ENCODE data around the gene EPHB1. TPM values are rescaled to one million over a fixed set of nuclear protein-coding genes. Genes with fewer than 3 reads are reported as not detected.

EPHB1 gene
- total and polyA plus RNA-seq, 9 donors, result 3.5 to 53.4 (median 34.4) TPM

- no peaks in the 10 kb centered on the region for H3K4me1 ChIP-seq (ENCODE audit: control insufficient read depth, insufficient read depth, low read length)
- no peak for DNase-seq
- 90% methylated on average over 2 of the region's 2 CpGs for WGBS (ENCODE audit: insufficient coverage)
- H3K27me3 ChIP-seq (ENCODE audit: control insufficient read depth, insufficient read depth, low read length), result no peaks in the 10 kb centered on the region
- H3K36me3 ChIP-seq (ENCODE audit: control insufficient read depth, insufficient read depth, low read length), result no peaks in the 10 kb centered on the region
- no peaks in the 10 kb centered on the region for H3K9me3 ChIP-seq (replicated peaks; ENCODE audit: control insufficient read depth, low read depth, low read length)
- H3K4me3 ChIP-seq (ENCODE audit: low read length), result no peak overlapping the region
- no peak overlapping the region for H3K27ac ChIP-seq (ENCODE audit: low read length)
Observed at GRCh38 chr3:135154186-135154585, 359.1 kb downstream of the EPHB1 start.

- no peak overlapping the region for H3K4me3 ChIP-seq (ENCODE audit: low read length)
- no peaks in the 10 kb centered on the region for H3K27me3 ChIP-seq (ENCODE audit: control insufficient read depth, insufficient read depth, low read length)
- no peak for DNase-seq
- no peak overlapping the region for H3K27ac ChIP-seq (ENCODE audit: low read length)
- H3K9me3 ChIP-seq (replicated peaks; ENCODE audit: control insufficient read depth, low read depth, low read length), result no peaks in the 10 kb centered on the region
- WGBS (ENCODE audit: insufficient coverage), result 80% methylated on average over 1 of the region's 4 CpGs
- H3K4me1 ChIP-seq (ENCODE audit: control insufficient read depth, insufficient read depth, low read length), result no peaks in the 10 kb centered on the region
- no peaks in the 10 kb centered on the region for H3K36me3 ChIP-seq (ENCODE audit: control insufficient read depth, insufficient read depth, low read length)
Observed at GRCh38 chr3:135155228-135155627, 360.2 kb downstream of the EPHB1 start.

- 84% methylated on average over 5 of the region's 5 CpGs for WGBS (ENCODE audit: insufficient coverage)
Observed at GRCh38 chr3:135155791-135156190, 360.7 kb downstream of the EPHB1 start.

GRCh38 chr3:135157045-135157740 lies 362.1 kb downstream of the EPHB1 start:
- no peak overlapping the region for H3K4me3 ChIP-seq (ENCODE audit: low read length)
- no CpG with 5 or more reads among the region's 6 CpGs for WGBS (ENCODE audit: insufficient coverage)
- no peaks in the 10 kb centered on the region for H3K9me3 ChIP-seq (replicated peaks; ENCODE audit: control insufficient read depth, low read depth, low read length)
- no peak overlapping the region for H3K27ac ChIP-seq (ENCODE audit: low read length)
- no peak for DNase-seq
- no peaks in the 10 kb centered on the region for H3K36me3 ChIP-seq (ENCODE audit: control insufficient read depth, insufficient read depth, low read length)
- H3K27me3 ChIP-seq (ENCODE audit: control insufficient read depth, insufficient read depth, low read length), result no peaks in the 10 kb centered on the region
- no peaks in the 10 kb centered on the region for H3K4me1 ChIP-seq (ENCODE audit: control insufficient read depth, insufficient read depth, low read length)

More at GRCh38 chr3:135155791-135156190, 360.7 kb downstream of the EPHB1 start:
- H3K36me3 ChIP-seq (ENCODE audit: control insufficient read depth, insufficient read depth, low read length), result no peaks in the 10 kb centered on the region
- no peaks in the 10 kb centered on the region for H3K27me3 ChIP-seq (ENCODE audit: control insufficient read depth, insufficient read depth, low read length)
- H3K27ac ChIP-seq (ENCODE audit: low read length), result no peak overlapping the region
- no peaks in the 10 kb centered on the region for H3K4me1 ChIP-seq (ENCODE audit: control insufficient read depth, insufficient read depth, low read length)
- DNase-seq, result no peak
- H3K4me3 ChIP-seq (ENCODE audit: low read length), result no peak overlapping the region
- H3K9me3 ChIP-seq (replicated peaks; ENCODE audit: control insufficient read depth, low read depth, low read length), result no peaks in the 10 kb centered on the region

- Histone ChIP-seq H3K4me1 (ENCODE audit: control insufficient read depth, insufficient read depth, low read length) (no peaks in the 10 kb centered on the region), H3K27me3 (ENCODE audit: control insufficient read depth, insufficient read depth, low read length) (no peaks in the 10 kb centered on the region), H3K4me3 (ENCODE audit: low read length) (no peak overlapping the region), H3K9me3 (replicated peaks; ENCODE audit: control insufficient read depth, low read depth, low read length) (no peaks in the 10 kb centered on the region), H3K27ac (ENCODE audit: low read length) (no peak overlapping the region), H3K36me3 (ENCODE audit: control insufficient read depth, insufficient read depth, low read length) (no peaks in the 10 kb centered on the region)
- 95% methylated on average over 3 of the region's 5 CpGs for WGBS (ENCODE audit: insufficient coverage)
- DNase-seq, result no peak
Observed at GRCh38 chr3:135158520-135158919, 363.5 kb downstream of the EPHB1 start.

GRCh38 chr3:135159681-135160247 lies 364.7 kb downstream of the EPHB1 start:
- no peak for DNase-seq
- 18% methylated on average over 1 of the region's 2 CpGs for WGBS (ENCODE audit: insufficient coverage)
- no peak overlapping the region for H3K4me3 ChIP-seq (ENCODE audit: low read length)
- no peaks in the 10 kb centered on the region for H3K4me1 ChIP-seq (ENCODE audit: control insufficient read depth, insufficient read depth, low read length)
- no peaks in the 10 kb centered on the region for H3K27me3 ChIP-seq (ENCODE audit: control insufficient read depth, insufficient read depth, low read length)
- H3K36me3 ChIP-seq (ENCODE audit: control insufficient read depth, insufficient read depth, low read length), result no peaks in the 10 kb centered on the region
- H3K9me3 ChIP-seq (replicated peaks; ENCODE audit: control insufficient read depth, low read depth, low read length), result no peaks in the 10 kb centered on the region
- no peak overlapping the region for H3K27ac ChIP-seq (ENCODE audit: low read length)

GRCh38 chr3:135161425-135161824 lies 366.4 kb downstream of the EPHB1 start:
- 71% methylated on average over 1 of the region's 1 CpG for WGBS (ENCODE audit: insufficient coverage)
- Histone ChIP-seq H3K4me3 (ENCODE audit: low read length) (no peak overlapping the region), H3K27ac (ENCODE audit: low read length) (no peak overlapping the region), H3K4me1 (ENCODE audit: control insufficient read depth, insufficient read depth, low read length) (no peaks in the 10 kb centered on the region), H3K9me3 (replicated peaks; ENCODE audit: control insufficient read depth, low read depth, low read length) (no peaks in the 10 kb centered on the region), H3K36me3 (ENCODE audit: control insufficient read depth, insufficient read depth, low read length) (no peaks in the 10 kb centered on the region), H3K27me3 (ENCODE audit: control insufficient read depth, insufficient read depth, low read length) (no peaks in the 10 kb centered on the region)
- no peak for DNase-seq

- Histone ChIP-seq H3K36me3 (ENCODE audit: control insufficient read depth, insufficient read depth, low read length) (no peaks in the 10 kb centered on the region), H3K4me3 (ENCODE audit: low read length) (no peak overlapping the region), H3K27me3 (ENCODE audit: control insufficient read depth, insufficient read depth, low read length) (no peaks in the 10 kb centered on the region), H3K9me3 (replicated peaks; ENCODE audit: control insufficient read depth, low read depth, low read length) (no peaks in the 10 kb centered on the region), H3K4me1 (ENCODE audit: control insufficient read depth, insufficient read depth, low read length) (no peaks in the 10 kb centered on the region), H3K27ac (ENCODE audit: low read length) (no peak overlapping the region)
- DNase-seq, result no peak
- WGBS (ENCODE audit: insufficient coverage), result 63% methylated on average over 2 of the region's 5 CpGs
Observed at GRCh38 chr3:135163701-135164100, 368.6 kb downstream of the EPHB1 start.

GRCh38 chr3:135165260-135165659 lies 370.2 kb downstream of the EPHB1 start:
- WGBS (ENCODE audit: insufficient coverage), result 85% methylated on average over 2 of the region's 5 CpGs
- H3K4me1 ChIP-seq (ENCODE audit: control insufficient read depth, insufficient read depth, low read length), result no peaks in the 10 kb centered on the region

GRCh38 chr3:135166266-135166825 lies 371.3 kb downstream of the EPHB1 start:
- H3K27me3 ChIP-seq (ENCODE audit: control insufficient read depth, insufficient read depth, low read length), result no peaks in the 10 kb centered on the region
- no peak for DNase-seq
- no peaks in the 10 kb centered on the region for H3K36me3 ChIP-seq (ENCODE audit: control insufficient read depth, insufficient read depth, low read length)
- H3K9me3 ChIP-seq (replicated peaks; ENCODE audit: control insufficient read depth, low read depth, low read length), result no peaks in the 10 kb centered on the region
- 75% methylated on average over 3 of the region's 4 CpGs for WGBS (ENCODE audit: insufficient coverage)
- no peak overlapping the region for H3K27ac ChIP-seq (ENCODE audit: low read length)
- no peak overlapping the region for H3K4me3 ChIP-seq (ENCODE audit: low read length)
- no peaks in the 10 kb centered on the region for H3K4me1 ChIP-seq (ENCODE audit: control insufficient read depth, insufficient read depth, low read length)

More at GRCh38 chr3:135165260-135165659, 370.2 kb downstream of the EPHB1 start:
- Histone ChIP-seq H3K27ac (ENCODE audit: low read length) (no peak overlapping the region), H3K27me3 (ENCODE audit: control insufficient read depth, insufficient read depth, low read length) (no peaks in the 10 kb centered on the region), H3K9me3 (replicated peaks; ENCODE audit: control insufficient read depth, low read depth, low read length) (no peaks in the 10 kb centered on the region), H3K36me3 (ENCODE audit: control insufficient read depth, insufficient read depth, low read length) (no peaks in the 10 kb centered on the region), H3K4me3 (ENCODE audit: low read length) (no peak overlapping the region)
- DNase-seq, result no peak
